Measurements from ENCODE around the gene KCNMB4. TPM values are rescaled to one million over a fixed set of nuclear protein-coding genes. Genes with fewer than 3 reads are reported as not detected.

KCNMB4 gene
- total and polyA plus RNA-seq, 3 experiments from 2014 or later: 0.31 to 0.70 (median 0.46) TPM

DNA sequence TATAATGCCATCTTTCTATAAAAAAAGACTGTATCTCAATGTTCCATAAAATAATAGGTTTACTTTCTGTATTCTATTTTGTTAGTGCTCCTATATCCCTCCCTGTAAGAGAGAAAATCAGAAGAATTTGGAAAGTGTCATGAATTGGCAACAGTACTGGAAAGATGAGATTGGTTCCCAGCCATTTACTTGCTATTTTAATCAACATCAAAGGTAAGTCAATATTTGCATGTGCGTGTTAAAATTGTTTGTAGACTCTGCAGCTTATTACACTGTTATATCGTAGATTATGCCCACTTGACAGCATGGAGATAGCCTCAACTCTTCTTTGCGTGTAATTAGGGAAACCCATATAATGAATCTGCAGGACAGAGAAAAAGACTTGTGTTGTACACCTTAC, 34.0 kb downstream of the KCNMB4 start:
- ChIA-PET CTCF (no interaction called here), POLR2A (no interaction called here)
- no peak overlapping the region for H3K4me3 Mint-ChIP-seq

DNA sequence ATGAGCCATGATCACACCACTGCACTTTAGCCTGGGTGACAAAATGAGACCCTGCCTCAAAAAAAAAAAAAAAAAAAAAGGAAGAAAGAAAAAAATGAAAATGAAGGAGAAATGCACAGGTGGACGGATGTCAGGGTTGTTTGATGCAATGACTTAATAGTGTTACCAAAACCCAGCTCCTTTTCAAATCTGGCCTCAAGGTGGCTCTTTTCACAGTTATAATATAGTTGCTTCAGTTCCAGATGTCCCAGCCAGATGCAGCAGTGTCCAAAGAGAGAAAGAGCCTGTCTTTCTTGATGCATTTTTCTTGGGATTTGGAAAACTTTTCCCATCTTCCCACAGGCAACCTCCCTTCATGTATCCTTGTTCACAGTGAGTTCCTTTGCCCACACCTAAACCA, 36.5 kb downstream of the KCNMB4 start:
- ChIA-PET CTCF (interaction anchor here (1.0 kb wide), 1 partner anchor 9 kb away, joined by 3 read pairs; no protein-coding TSS in a partner anchor), POLR2A (no interaction called here)
- no peak for DNase-seq
- H3K4me1 Mint-ChIP-seq: no peaks in the 10 kb centered on the region
- peaks cover 1 to 17% (median 4%) of the 10 kb centered on the region in 3 donors for H3K36me3 Mint-ChIP-seq
- H3K9me3 ChIP-seq (ENCODE audit: low read length): no peaks in the 10 kb centered on the region
- no peak overlapping the region for H3K27ac Mint-ChIP-seq
- H3K27me3 Mint-ChIP-seq: peaks cover 0 to 4% of the 10 kb centered on the region in 2 donors
- no peaks in the 10 kb centered on the region for H3K36me3 ChIP-seq (ENCODE audit: insufficient read depth, low read length)
- no peak overlapping the region for H3K4me3 ChIP-seq (ENCODE audit: low read length)
- no peaks in the 10 kb centered on the region for H3K27me3 ChIP-seq (ENCODE audit: insufficient read depth, low read length, poor library complexity, severe bottlenecking)
- no peaks in the 10 kb centered on the region for H3K4me1 ChIP-seq (ENCODE audit: insufficient read depth, low read length)
- H3K4me3 Mint-ChIP-seq: no peak overlapping the region
- H3K27ac ChIP-seq (ENCODE audit: low read depth, low read length): no peak overlapping the region
- H3K9me3 Mint-ChIP-seq: no peaks in the 10 kb centered on the region

More for the DNA sequence above, 34.0 kb downstream of the KCNMB4 start:
- no peaks in the 10 kb centered on the region for H3K27me3 ChIP-seq (ENCODE audit: insufficient read depth, low read length, poor library complexity, severe bottlenecking)
- no peaks in the 10 kb centered on the region for H3K4me1 ChIP-seq (ENCODE audit: insufficient read depth, low read length)
- H3K27ac ChIP-seq (ENCODE audit: low read depth, low read length): no peak overlapping the region
- H3K27me3 Mint-ChIP-seq: peaks cover 0 to 4% of the 10 kb centered on the region in 2 donors
- H3K4me3 ChIP-seq (ENCODE audit: low read length): no peak overlapping the region
- H3K36me3 Mint-ChIP-seq: peaks cover 1 to 14% (median 4%) of the 10 kb centered on the region in 3 donors
- no peaks in the 10 kb centered on the region for H3K9me3 Mint-ChIP-seq
- no peaks in the 10 kb centered on the region for H3K4me1 Mint-ChIP-seq
- DNase-seq: no peak
- no peaks in the 10 kb centered on the region for H3K9me3 ChIP-seq (ENCODE audit: low read length)
- H3K36me3 ChIP-seq (ENCODE audit: insufficient read depth, low read length): no peaks in the 10 kb centered on the region
- H3K27ac Mint-ChIP-seq: no peak overlapping the region

DNA sequence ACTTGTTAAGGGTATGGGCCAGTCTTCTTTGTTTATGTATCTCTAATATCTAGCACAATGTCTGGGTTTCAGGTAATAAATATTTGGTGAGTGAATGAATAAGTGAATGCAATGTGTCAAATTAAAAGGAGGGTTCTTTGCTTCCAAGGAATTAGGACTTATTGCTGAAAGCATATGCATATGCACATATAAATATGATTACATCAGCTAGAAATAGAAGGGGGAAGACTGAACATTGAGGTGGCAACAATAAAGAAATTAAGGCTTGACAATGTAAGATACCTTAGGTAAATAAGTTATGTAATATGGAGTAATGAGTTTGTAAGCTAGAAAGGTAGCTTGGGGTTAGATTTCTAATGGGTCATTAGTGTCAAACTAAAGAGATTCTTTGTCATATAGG, 37.7 kb downstream of the KCNMB4 start:
- Histone ChIP-seq H3K4me3 (ENCODE audit: low read length) (no peak overlapping the region), H3K27me3 (ENCODE audit: insufficient read depth, low read length, poor library complexity, severe bottlenecking) (no peaks in the 10 kb centered on the region), H3K27ac (ENCODE audit: low read depth, low read length) (no peak overlapping the region), H3K9me3 (ENCODE audit: low read length) (no peaks in the 10 kb centered on the region), H3K4me1 (ENCODE audit: insufficient read depth, low read length) (no peaks in the 10 kb centered on the region), H3K36me3 (ENCODE audit: insufficient read depth, low read length) (no peaks in the 10 kb centered on the region)
- CTCF ChIA-PET: no interaction called here
- no peak overlapping the region for H3K27ac Mint-ChIP-seq
- H3K4me1 Mint-ChIP-seq: no peaks in the 10 kb centered on the region
- POLR2A ChIA-PET: no interaction called here
- H3K9me3 Mint-ChIP-seq: no peaks in the 10 kb centered on the region
- peaks cover 0 to 4% of the 10 kb centered on the region in 2 donors for H3K27me3 Mint-ChIP-seq
- DNase-seq: no peak
- H3K36me3 Mint-ChIP-seq: peaks cover 1 to 17% (median 4%) of the 10 kb centered on the region in 3 donors
- no peak overlapping the region for H3K4me3 Mint-ChIP-seq

DNA sequence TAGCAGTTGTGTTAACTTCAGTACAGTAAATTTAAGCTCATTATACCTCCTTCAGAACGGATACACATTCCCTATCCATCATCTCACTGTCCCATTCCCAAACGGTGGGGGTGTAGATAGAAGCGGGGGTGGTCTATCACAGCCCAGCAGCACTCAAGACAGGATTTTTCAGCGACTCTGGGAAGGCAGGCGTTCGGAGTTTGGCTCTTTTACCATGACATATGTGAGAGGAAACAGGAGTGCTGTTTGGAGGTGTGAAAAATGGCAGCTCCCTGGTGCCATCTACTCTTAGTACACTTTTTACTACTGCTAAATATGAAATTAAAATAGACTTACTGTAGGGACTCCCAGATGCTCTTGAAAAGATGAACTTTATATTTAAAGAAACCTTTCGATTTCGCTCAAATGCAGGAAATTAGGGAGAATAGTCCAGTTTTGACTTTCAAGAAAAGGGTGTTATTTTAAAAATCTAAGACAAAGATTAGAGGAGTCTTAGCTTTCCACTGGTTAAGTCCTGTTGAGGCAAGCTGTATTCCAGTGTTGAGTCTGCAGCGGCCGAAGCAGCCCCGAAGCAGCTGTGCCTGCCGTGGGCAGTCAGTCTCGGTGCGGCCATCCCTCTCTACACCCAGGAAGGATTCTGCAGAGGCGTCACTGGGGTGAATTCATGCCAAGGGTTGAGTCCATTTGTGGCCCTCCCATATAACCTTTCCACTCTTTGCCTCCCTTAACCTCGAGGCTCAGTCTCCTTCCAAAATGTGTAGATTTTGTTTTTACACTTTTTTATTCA, 42.1 kb downstream of the KCNMB4 start:
- Mint-ChIP-seq H3K4me3 (no peak overlapping the region), H3K27ac (no peak overlapping the region), H3K4me1 (no peaks in the 10 kb centered on the region), H3K36me3 (peaks cover 0 to 3% (median 2%) of the 10 kb centered on the region in 3 donors), H3K27me3 (peaks cover 0 to 4% of the 10 kb centered on the region in 2 donors), H3K9me3 (no peaks in the 10 kb centered on the region)
- Histone ChIP-seq H3K36me3 (ENCODE audit: insufficient read depth, low read length) (no peaks in the 10 kb centered on the region), H3K27ac (ENCODE audit: low read depth, low read length) (no peak overlapping the region), H3K9me3 (ENCODE audit: low read length) (no peaks in the 10 kb centered on the region), H3K4me3 (ENCODE audit: low read length) (no peak overlapping the region), H3K27me3 (ENCODE audit: insufficient read depth, low read length, poor library complexity, severe bottlenecking) (no peaks in the 10 kb centered on the region), H3K4me1 (ENCODE audit: insufficient read depth, low read length) (no peaks in the 10 kb centered on the region)
- CTCF ChIA-PET: no interaction called here
- POLR2A ChIA-PET: no interaction called here
- DNase-seq: no peak

DNA sequence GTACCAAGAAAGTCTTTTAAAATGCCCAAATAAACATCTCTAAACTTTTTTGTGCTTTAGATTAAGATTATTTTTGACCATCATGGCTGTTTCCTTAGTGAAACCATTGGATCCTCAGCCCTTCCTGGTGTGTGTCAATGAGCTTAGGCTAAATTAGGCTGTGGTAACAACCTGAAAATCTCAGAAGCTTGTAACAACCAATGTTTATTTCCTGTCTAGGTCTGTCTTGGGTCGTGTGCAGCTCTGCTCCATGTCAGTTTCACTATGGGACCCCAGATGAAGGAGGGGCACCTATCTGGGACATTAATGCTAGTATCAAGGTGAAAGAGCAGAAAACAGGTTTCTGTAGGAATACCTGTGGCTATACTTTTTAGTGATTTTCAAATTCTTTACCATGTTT, 49.9 kb downstream of the KCNMB4 start:
- H3K36me3 Mint-ChIP-seq: no peaks in the 10 kb centered on the region
- H3K4me3 ChIP-seq (ENCODE audit: low read length): no peak overlapping the region
- H3K4me1 ChIP-seq (ENCODE audit: insufficient read depth, low read length): no peaks in the 10 kb centered on the region
- no peaks in the 10 kb centered on the region for H3K9me3 ChIP-seq (ENCODE audit: low read length)
- H3K36me3 ChIP-seq (ENCODE audit: insufficient read depth, low read length): no peaks in the 10 kb centered on the region
- H3K4me1 Mint-ChIP-seq: peaks cover 4 to 8% (median 7%) of the 10 kb centered on the region in 3 donors
- CTCF ChIA-PET: no interaction called here
- no peak overlapping the region for H3K4me3 Mint-ChIP-seq
- peaks cover 0 to 7% of the 10 kb centered on the region in 2 donors for H3K27me3 Mint-ChIP-seq
- H3K27ac ChIP-seq (ENCODE audit: low read depth, low read length): no peak overlapping the region
- H3K27ac Mint-ChIP-seq: no peak overlapping the region
- POLR2A ChIA-PET: no interaction called here
- H3K27me3 ChIP-seq (ENCODE audit: insufficient read depth, low read length, poor library complexity, severe bottlenecking): no peaks in the 10 kb centered on the region
- H3K9me3 Mint-ChIP-seq: no peaks in the 10 kb centered on the region
- no peak for DNase-seq

DNA sequence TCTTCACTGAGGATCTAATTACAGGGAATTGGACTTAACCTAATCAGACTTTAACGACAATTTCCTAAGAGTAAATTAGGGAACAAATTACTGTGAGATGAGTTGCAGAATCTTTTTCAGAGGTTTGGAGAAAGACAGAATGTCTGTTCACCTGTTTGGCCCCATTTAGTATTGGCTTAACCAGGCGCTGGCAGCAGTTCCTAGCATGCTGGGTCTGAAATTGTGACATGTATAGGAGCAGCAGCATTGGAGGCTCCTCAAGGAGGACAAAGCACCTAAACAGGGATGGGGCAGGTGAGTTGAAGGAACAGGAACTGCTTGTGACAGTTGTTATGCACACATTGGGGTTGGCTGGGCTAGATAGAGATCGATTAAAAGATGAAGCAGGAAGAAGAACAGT, 51.0 kb downstream of the KCNMB4 start:
- H3K4me1 Mint-ChIP-seq: peaks cover 4 to 8% (median 7%) of the 10 kb centered on the region in 3 donors
- H3K4me1 ChIP-seq (ENCODE audit: insufficient read depth, low read length): no peaks in the 10 kb centered on the region
- peaks cover 0 to 3% of the 10 kb centered on the region in 2 donors for H3K27me3 Mint-ChIP-seq
- H3K36me3 Mint-ChIP-seq: no peaks in the 10 kb centered on the region
- H3K27me3 ChIP-seq (ENCODE audit: insufficient read depth, low read length, poor library complexity, severe bottlenecking): no peaks in the 10 kb centered on the region
- no peaks in the 10 kb centered on the region for H3K9me3 ChIP-seq (ENCODE audit: low read length)
- no peak overlapping the region for H3K4me3 ChIP-seq (ENCODE audit: low read length)
- CTCF ChIA-PET: no interaction called here
- POLR2A ChIA-PET: no interaction called here
- no peak overlapping the region for H3K27ac ChIP-seq (ENCODE audit: low read depth, low read length)
- DNase-seq: no peak
- H3K36me3 ChIP-seq (ENCODE audit: insufficient read depth, low read length): no peaks in the 10 kb centered on the region
- no peak overlapping the region for H3K27ac Mint-ChIP-seq
- H3K4me3 Mint-ChIP-seq: no peak overlapping the region
- H3K9me3 Mint-ChIP-seq: no peaks in the 10 kb centered on the region

DNA sequence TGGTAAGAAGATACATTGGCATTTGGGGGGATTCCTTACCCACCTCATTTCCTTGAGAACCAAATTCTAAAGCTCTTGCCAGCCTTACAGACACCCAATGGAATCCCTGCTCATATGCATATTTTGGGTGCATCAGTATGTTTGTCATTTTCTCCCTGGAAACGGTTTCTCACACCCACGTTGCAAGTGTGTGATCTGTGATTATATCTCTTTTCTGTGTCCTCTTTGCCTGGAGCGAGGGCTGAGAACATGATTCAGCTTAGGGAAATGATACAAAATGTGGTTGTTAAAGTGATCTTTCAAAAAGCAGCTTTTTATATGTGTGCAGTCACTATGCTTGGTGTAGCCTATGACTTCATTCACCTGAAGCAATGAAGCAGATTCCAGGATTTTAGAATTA, 52.0 kb downstream of the KCNMB4 start:
- H3K9me3 Mint-ChIP-seq: no peaks in the 10 kb centered on the region
- H3K27ac ChIP-seq (ENCODE audit: low read depth, low read length): no peak overlapping the region
- peaks cover 0 to 3% of the 10 kb centered on the region in 2 donors for H3K27me3 Mint-ChIP-seq
- H3K36me3 ChIP-seq (ENCODE audit: insufficient read depth, low read length): no peaks in the 10 kb centered on the region
- H3K27me3 ChIP-seq (ENCODE audit: insufficient read depth, low read length, poor library complexity, severe bottlenecking): no peaks in the 10 kb centered on the region
- no peak overlapping the region for H3K4me3 ChIP-seq (ENCODE audit: low read length)
- no peak overlapping the region for H3K4me3 Mint-ChIP-seq
- H3K9me3 ChIP-seq (ENCODE audit: low read length): no peaks in the 10 kb centered on the region
- H3K4me1 ChIP-seq (ENCODE audit: insufficient read depth, low read length): no peaks in the 10 kb centered on the region
- H3K36me3 Mint-ChIP-seq: no peaks in the 10 kb centered on the region
- H3K4me1 Mint-ChIP-seq: peaks cover 4 to 8% (median 7%) of the 10 kb centered on the region in 3 donors
- CTCF ChIA-PET: no interaction called here
- no peak for DNase-seq
- POLR2A ChIA-PET: no interaction called here
- no peak overlapping the region for H3K27ac Mint-ChIP-seq

DNA sequence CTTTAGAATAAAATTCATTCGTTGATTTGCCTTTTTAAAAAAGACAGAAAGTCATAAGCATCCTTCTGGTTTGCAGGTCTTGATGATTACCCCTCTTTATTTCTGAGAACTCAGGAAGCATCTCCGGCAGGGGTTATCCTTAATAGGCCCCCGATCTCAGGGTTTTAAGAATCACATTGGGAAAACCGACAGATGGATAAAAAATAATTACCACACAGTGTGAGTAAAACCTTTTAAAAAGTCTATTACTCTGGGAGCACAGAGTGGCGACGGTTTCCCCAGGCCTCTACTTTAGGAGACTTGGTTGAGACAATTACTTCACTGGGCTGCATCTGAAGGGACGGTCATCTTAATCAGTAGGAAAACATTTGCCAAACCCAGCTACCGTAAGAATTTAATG, 56.5 kb downstream of the KCNMB4 start:
- Histone ChIP-seq H3K36me3 (ENCODE audit: insufficient read depth, low read length) (no peaks in the 10 kb centered on the region), H3K4me3 (ENCODE audit: low read length) (no peak overlapping the region), H3K27me3 (ENCODE audit: insufficient read depth, low read length, poor library complexity, severe bottlenecking) (no peaks in the 10 kb centered on the region), H3K4me1 (ENCODE audit: insufficient read depth, low read length) (no peaks in the 10 kb centered on the region), H3K9me3 (ENCODE audit: low read length) (no peaks in the 10 kb centered on the region), H3K27ac (ENCODE audit: low read depth, low read length) (no peak overlapping the region)
- POLR2A ChIA-PET: no interaction called here
- Mint-ChIP-seq H3K27ac (no peak overlapping the region), H3K27me3 (peaks cover 0 to 3% of the 10 kb centered on the region in 2 donors), H3K4me3 (no peak overlapping the region), H3K9me3 (no peaks in the 10 kb centered on the region), H3K36me3 (no peaks in the 10 kb centered on the region), H3K4me1 (no peaks in the 10 kb centered on the region)
- no peak for DNase-seq
- CTCF ChIA-PET: no interaction called here

Data from CD8-positive, alpha-beta memory T cell (primary cell).